Fibroblast of lung (primary cell): ENCODE data around the gene SLC15A2. TPM values are rescaled to one million over a fixed set of nuclear protein-coding genes. Genes with fewer than 3 reads are reported as not detected.

Experiments
- DNase-seq, 2 donors: peaks; one replicate each; pipeline versions ENCODE4 v3.0.0 to v3.0.0-alpha.2; 2010; ENCODE audit warnings: low read depth in 2 of 2
- H2AFZ ChIP-seq: 2 replicates; pipeline ENCODE4 v1.5.1; 2012; ENCODE audit warnings: low read length, control low read depth, inconsistent platforms
- H3K27ac ChIP-seq: 2 replicates; pipeline ENCODE4 v1.5.1; 2011; ENCODE audit warnings: low read length, control low read depth; ENCODE audit not compliant: insufficient read depth
- H3K27me3 ChIP-seq: 2 replicates; pipeline ENCODE4 v1.5.1; 2011; ENCODE audit warnings: mild to moderate bottlenecking, low read length; ENCODE audit not compliant: control insufficient read depth, insufficient read depth
- H3K36me3 ChIP-seq: 2 replicates; pipeline ENCODE4 v1.5.1; 2011; ENCODE audit warnings: low read length; ENCODE audit not compliant: control insufficient read depth, insufficient read depth
- H3K4me1 ChIP-seq: 2 replicates; pipeline ENCODE4 v1.5.1; 2011; ENCODE audit warnings: low read length; ENCODE audit not compliant: control insufficient read depth, insufficient read depth; ENCODE audit errors: extremely low read depth
- H3K4me2 ChIP-seq: 2 replicates; pipeline ENCODE4 v1.5.1; 2011; ENCODE audit warnings: low read length, control low read depth; ENCODE audit not compliant: insufficient read depth; ENCODE audit errors: extremely low read depth
- H3K4me3 ChIP-seq, 4 experiments: fragments of 200-600 bp in 1 of 4; sonication (generic) in 1 of 4; replicated peaks in 1 of 4; 2 replicates each; pipeline ENCODE4 v1.5.1; 2011 to 2016; ENCODE audit warnings: low read length in 4 of 4, low read depth in 3 of 4, mild to moderate bottlenecking in 3 of 4, control low read depth in 2 of 4, inconsistent platforms in 1 of 4, mixed read lengths in 1 of 4; ENCODE audit not compliant: insufficient read depth in 1 of 4; ENCODE audit errors: control extremely low read depth in 1 of 4
- H3K79me2 ChIP-seq: 2 replicates; pipeline ENCODE4 v1.5.1; 2012; ENCODE audit warnings: mild to moderate bottlenecking, low read length, inconsistent platforms; ENCODE audit not compliant: control insufficient read depth, insufficient read depth
- H3K9ac ChIP-seq: 2 replicates; pipeline ENCODE4 v1.5.1; 2011; ENCODE audit warnings: mild to moderate bottlenecking, low read length, control low read depth; ENCODE audit not compliant: insufficient read depth
- H3K9me3 ChIP-seq: 2 replicates; pipeline ENCODE4 v1.5.1; 2012; ENCODE audit warnings: low read depth, low read length; ENCODE audit not compliant: control insufficient read depth, insufficient read depth
- H4K20me1 ChIP-seq: 2 replicates; pipeline ENCODE4 v1.5.1; 2011; ENCODE audit warnings: low read length; ENCODE audit not compliant: control insufficient read depth, insufficient read depth; ENCODE audit errors: extremely low read depth
- EZH2 ChIP-seq: IDR thresholded peaks from 2 replicates; pipeline ENCODE4 v1.5.1; 2012; ENCODE audit warnings: low read length, control low read depth, mild to moderate bottlenecking; ENCODE audit errors: missing control alignments
- polyA plus RNA-seq, 2 donors: library from polyadenylated mRNA; depleted of rRNA in 1 of 2; stranded (reverse) in 1 of 2; unstranded in 1 of 2; fragments of >200 nt; gene quantifications; 2 replicates each; pipeline ENCODE4 v1.2.1, GENCODE V29; 2011 to 2012; ENCODE audit warnings: missing spikeins in 1 of 2
- total RNA-seq: library from RNA; depleted of rRNA; stranded (reverse); fragments of >200 nt; gene quantifications from 2 replicates; pipeline ENCODE4 v1.2.1, GENCODE V29; 2014
- TF ChIP-seq, protein P1 (sequence below), 2 donors: IDR thresholded peaks in 1 of 2; conservative IDR thresholded peaks in 1 of 2; 1 replicate in 1 of 2; 2 replicates in 1 of 2; pipeline ENCODE4 v1.5.1; 2011 to 2012; ENCODE audit warnings: low read length in 2 of 2, control low read depth in 1 of 2, inconsistent platforms in 1 of 2, low read depth in 1 of 2, mild to moderate bottlenecking in 1 of 2

The SLC15A2 gene
- total and polyA plus RNA-seq, 2 donors (not counting 1 experiment from before 2014, with no cell fraction given) = 0.31 to 0.33 TPM

DNA sequence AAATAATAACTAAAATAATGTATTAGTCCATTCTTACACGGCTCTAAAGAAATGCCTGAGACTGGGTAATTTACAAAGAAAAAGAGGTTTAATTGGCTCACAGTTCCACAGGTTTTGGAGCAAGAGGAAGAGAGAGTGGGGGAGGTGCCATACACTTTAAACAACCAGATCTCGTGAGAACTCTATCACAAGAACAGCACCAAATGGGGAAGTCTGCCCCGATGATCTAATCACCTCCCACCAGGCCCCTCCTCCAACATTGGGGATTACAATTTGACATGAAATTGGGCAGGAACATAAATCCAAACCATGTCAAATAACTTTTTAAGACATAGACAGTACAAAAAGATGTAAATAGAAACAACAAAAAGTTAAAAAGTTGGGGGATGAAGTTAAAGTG is 64.6 kb downstream of the SLC15A2 start:
- no peak overlapping the region for H3K27ac ChIP-seq
- H3K4me1 ChIP-seq = no peaks in the 10 kb centered on the region
- no peak overlapping the region for H3K9ac ChIP-seq
- H3K27me3 ChIP-seq = no peaks in the 10 kb centered on the region
- no peaks in the 10 kb centered on the region for H3K79me2 ChIP-seq
- H3K9me3 ChIP-seq = no peaks in the 10 kb centered on the region
- no peak overlapping the region for H2AFZ ChIP-seq
- no peaks in the 10 kb centered on the region for H3K36me3 ChIP-seq
- no peak for TF ChIP-seq EZH2
- TF ChIP-seq, protein P1, sequence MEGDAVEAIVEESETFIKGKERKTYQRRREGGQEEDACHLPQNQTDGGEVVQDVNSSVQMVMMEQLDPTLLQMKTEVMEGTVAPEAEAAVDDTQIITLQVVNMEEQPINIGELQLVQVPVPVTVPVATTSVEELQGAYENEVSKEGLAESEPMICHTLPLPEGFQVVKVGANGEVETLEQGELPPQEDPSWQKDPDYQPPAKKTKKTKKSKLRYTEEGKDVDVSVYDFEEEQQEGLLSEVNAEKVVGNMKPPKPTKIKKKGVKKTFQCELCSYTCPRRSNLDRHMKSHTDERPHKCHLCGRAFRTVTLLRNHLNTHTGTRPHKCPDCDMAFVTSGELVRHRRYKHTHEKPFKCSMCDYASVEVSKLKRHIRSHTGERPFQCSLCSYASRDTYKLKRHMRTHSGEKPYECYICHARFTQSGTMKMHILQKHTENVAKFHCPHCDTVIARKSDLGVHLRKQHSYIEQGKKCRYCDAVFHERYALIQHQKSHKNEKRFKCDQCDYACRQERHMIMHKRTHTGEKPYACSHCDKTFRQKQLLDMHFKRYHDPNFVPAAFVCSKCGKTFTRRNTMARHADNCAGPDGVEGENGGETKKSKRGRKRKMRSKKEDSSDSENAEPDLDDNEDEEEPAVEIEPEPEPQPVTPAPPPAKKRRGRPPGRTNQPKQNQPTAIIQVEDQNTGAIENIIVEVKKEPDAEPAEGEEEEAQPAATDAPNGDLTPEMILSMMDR (conservative IDR thresholded peaks at IDR 0.05 in 1 of 2, IDR thresholded peaks at IDR 0.05 in 1 of 2; ENCODE audit: low read depth in 1 of 2, low read length in 2 of 2) = no peak
- no peak for DNase-seq
- no peak overlapping the region for H3K4me3 ChIP-seq
- no peak overlapping the region for H3K4me2 ChIP-seq
- no peaks in the 10 kb centered on the region for H4K20me1 ChIP-seq

DNA sequence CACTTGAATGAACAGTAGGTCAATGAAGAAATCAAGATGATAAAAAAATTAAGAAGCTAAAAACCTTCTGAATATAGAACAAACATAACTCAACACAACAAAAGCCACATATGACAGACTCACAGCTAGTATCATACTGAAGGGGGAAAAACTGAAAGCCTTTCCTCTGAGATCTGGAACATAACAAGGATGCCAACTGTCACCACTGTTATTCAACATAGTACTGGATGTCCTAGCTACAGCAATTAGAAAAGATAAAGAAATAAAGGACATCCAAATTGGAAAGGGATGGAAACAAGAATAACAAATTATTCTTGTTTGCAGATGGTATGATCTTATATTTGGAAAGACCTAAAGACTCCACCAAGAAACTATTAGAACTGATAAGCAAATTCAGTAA is 67.1 kb downstream of the SLC15A2 start:
- H3K27me3 ChIP-seq = no peaks in the 10 kb centered on the region

DNA sequence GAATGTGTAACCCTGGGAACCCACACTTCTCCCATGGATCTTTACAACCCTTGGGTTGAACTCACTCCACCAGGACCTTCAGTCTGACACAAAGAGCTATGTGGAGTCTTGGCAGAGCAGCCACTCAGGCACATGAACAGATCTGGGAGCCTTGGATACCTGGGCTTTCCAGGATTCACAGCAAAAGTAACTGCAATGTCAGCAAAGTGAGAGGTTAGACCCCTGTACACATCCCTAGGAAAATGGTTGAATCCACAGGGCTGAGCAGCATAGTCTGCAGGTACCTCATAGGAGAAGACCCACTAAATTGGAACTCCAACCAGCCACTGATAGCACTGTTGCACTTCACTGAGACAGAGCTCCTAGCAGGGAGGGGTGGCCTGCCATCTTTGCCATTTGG is 68.2 kb downstream of the SLC15A2 start:
- no peak overlapping the region for H3K27ac ChIP-seq
- H3K79me2 ChIP-seq = no peaks in the 10 kb centered on the region
- DNase-seq = no peak
- TF ChIP-seq EZH2 = no peak
- TF ChIP-seq, protein P1 (conservative IDR thresholded peaks at IDR 0.05 in 1 of 2, IDR thresholded peaks at IDR 0.05 in 1 of 2; ENCODE audit: low read depth in 1 of 2, low read length in 2 of 2) = no peak
- no peaks in the 10 kb centered on the region for H3K4me1 ChIP-seq
- H3K36me3 ChIP-seq = no peaks in the 10 kb centered on the region
- no peak overlapping the region for H3K4me3 ChIP-seq
- H3K4me2 ChIP-seq = no peak overlapping the region
- H2AFZ ChIP-seq = no peak overlapping the region
- H3K9ac ChIP-seq = no peak overlapping the region
- H3K27me3 ChIP-seq = no peaks in the 10 kb centered on the region
- H3K9me3 ChIP-seq = no peaks in the 10 kb centered on the region
- no peaks in the 10 kb centered on the region for H4K20me1 ChIP-seq

More for the DNA sequence above, 67.1 kb downstream of the SLC15A2 start:
- no peaks in the 10 kb centered on the region for H3K9me3 ChIP-seq
- DNase-seq = no peak
- H3K79me2 ChIP-seq = no peaks in the 10 kb centered on the region
- no peak overlapping the region for H2AFZ ChIP-seq
- H3K4me1 ChIP-seq = no peaks in the 10 kb centered on the region
- H3K4me3 ChIP-seq = no peak overlapping the region
- no peaks in the 10 kb centered on the region for H3K36me3 ChIP-seq
- no peak overlapping the region for H3K27ac ChIP-seq
- H3K9ac ChIP-seq = no peak overlapping the region
- H3K4me2 ChIP-seq = no peak overlapping the region
- H4K20me1 ChIP-seq = no peaks in the 10 kb centered on the region
- TF ChIP-seq EZH2 = no peak
- TF ChIP-seq, protein P1 (conservative IDR thresholded peaks at IDR 0.05 in 1 of 2, IDR thresholded peaks at IDR 0.05 in 1 of 2; ENCODE audit: low read depth in 1 of 2, low read length in 2 of 2) = no peak
